NCI-H1436 (cell line): ENCODE measurements around the gene PEX13.
"Not testable (repeated sequence)": the region's sequence is repeated elsewhere in the genome, so short reads cannot be mapped to it uniquely, and the experiment has no call there.

Experiments
- DNase-seq: peaks from one replicate; lab custom pipeline; 2025; lab: John Stamatoyannopoulos, UW

Gene PEX13, protein sequence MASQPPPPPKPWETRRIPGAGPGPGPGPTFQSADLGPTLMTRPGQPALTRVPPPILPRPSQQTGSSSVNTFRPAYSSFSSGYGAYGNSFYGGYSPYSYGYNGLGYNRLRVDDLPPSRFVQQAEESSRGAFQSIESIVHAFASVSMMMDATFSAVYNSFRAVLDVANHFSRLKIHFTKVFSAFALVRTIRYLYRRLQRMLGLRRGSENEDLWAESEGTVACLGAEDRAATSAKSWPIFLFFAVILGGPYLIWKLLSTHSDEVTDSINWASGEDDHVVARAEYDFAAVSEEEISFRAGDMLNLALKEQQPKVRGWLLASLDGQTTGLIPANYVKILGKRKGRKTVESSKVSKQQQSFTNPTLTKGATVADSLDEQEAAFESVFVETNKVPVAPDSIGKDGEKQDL

DNA sequence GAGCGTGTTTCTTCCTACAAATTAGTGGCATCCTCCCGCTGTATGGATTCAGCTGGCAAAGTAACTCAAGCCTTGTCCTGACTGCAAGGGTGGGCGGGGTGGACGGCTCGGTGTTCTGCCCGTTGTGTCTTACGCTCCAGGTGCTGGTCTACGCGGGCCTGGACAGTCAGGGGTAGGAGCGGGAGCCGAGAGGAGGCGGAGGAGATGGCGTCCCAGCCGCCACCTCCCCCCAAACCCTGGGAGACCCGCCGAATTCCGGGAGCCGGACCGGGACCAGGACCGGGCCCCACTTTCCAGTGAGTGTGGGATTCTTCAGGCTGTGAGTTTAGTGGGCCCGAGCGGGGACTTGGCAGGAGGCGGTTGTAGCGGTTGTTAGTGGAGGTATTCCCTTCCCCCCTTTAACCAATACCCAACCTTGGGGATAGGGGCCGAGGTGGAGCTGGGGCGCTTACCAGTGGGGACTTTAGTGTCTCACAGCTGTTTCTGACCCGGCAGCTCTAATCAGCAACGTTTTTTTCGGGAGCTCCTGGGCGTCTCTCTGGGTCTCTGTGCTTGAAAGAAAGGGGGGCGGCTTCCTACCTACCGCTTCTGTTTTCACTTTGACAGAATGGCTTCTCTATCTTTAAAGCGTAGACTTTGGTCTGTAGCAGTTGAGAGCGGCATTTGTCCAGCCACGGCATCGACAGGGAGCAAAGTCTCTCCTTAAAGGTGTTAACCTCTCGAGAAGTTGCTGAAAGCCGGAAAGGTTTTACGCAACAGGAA lies at the start of gene PEX13, which contains the start of gene PUS10:
TSS of gene PEX13 (plus strand) at position 165 of the 762 bp plus-strand sequence. CDS start at position 205, 40 bp downstream.
TSS of gene PUS10 (minus strand) at position 700 of the 762 bp plus-strand sequence. CDS start 6,365 bp downstream, outside the sequence.
- peak; percentile 34 for DNase-seq

DNA sequence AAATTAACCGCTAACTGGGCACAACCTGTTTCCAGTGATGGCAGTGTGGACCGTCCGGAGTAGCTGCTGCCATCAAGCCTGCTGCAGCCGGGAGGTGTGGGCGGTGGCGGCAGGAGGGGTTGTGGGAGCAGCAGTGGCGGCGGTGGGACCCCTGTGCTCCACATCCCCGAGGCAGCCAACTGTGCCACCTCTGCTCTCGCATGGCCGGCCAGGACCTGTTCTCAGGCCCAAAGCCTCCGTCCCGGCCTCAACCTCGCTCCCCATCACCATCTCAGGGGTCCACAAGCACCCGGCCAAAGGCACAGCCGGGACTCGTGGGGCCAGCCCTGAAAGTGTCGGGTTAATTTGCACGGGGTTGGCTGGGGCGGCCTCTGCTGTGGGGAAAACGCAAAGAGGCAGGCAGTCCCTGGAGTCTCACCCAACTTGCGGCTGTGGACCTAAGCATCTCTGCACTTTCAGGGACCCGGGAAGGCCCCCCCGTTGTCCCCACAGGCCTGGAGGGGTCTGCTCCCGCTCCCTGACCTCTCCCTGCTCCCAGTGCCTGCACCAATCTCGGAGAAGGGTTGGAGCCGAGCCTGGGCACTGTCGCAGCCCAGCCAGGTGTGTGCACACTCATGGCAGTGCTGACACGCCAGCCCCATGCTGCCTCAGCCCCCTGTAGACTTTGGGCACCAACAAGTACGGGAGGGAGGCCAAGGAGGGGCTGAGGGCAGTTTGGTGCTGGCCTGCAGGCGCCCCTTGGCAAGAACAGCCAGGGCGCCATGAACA lies 44.4 kb upstream of the PEX13 start:
- no peak for DNase-seq

DNA sequence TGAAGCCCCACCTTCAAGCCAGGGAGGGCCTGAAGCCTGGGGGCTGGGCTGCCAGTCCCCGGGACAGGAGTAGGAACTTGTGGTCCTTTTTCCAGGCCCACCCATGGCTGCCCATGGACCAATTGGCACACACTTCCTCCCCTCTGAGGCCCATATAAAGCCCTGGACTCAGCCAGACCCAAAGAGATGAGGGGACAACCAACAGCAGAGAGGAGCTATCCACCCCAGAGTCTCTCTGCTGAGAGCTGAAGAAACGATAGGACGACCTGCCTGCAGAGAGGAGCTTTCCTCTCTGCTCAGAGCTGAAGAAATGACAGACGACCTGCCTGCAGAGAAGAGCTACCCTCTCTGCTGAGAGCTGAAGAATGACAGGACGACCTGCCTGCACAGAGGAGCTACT lies 43.8 kb upstream of the PEX13 start:
- DNase-seq = no peak

DNA sequence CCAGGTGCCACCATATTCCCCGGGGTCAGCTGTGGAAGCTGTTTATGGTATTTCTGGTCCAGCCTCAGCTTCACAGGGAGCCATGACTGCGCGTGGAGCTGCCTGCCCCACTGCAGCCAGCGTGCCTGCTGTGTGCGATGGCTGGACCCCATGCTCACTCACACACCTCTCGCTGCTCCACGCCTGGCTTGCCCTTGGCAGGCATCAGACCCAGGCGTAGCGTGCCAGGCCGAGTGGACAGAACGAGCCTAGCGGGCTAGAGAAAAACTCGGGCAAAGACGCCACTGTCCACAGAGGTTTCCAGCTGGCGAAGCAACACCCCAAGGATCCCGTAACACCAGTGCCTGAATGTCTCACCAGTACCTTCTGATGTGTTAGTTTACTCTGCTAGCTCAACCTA lies 42.9 kb upstream of the PEX13 start:
- no peak for DNase-seq

DNA sequence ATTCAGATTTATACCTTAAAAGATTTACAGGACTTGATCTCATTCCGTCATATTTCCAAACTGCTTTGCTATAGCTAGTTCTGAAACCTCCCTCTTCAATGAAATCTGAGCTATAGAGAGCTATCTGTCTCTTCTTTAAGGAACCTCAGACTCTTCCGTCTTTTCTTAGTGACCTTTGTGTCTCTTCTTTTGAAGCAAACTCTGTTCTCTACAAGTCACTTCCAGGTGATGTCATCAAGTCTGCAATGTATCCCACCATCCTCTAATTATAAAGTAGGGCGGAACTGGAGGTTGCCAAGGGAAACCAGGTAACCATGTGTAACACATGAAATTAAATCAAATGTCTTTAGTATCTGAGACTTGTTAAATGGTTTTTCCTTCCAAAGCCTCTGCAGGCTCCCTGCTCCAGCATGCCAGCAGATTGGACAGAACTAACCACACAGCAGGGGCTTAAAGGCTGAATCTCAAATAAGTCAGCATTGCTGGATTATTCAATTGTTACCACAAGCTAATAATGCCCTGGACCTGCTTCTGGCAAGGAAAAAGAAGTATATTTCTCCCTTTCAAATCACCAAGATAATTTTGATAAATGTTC lies 41.2 kb upstream of the PEX13 start:
- no peak for DNase-seq

DNA sequence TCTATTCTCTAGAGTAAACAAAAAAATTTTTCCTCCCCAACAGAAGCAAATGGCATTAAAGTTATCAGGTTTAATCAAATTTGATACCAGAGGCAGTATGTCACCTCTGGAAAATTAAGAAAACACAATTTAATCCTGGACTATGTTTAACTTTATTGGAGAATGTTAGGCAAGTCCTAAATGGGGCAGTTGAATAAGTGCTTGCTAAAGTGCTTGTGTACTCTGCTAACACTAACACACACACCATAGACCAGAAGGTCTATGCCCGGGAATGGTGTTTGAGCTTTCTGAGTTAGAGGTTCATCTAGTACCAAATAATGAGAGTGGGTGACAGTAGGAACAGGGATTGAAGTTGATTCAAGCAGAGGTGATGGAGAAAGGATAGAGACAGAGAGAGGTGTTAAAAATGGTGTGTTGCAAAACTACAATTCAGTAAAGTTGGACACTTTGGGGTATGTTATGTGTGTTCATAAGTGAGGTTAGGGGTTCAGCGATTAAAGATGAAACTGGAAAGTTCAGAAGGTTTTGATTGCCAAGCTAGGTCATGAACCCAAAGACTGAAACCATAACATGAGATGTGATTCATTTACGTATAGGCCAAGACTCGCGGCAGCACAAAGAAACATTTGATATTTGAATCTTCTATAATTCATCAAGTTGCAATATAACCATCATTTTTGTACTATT lies 40.5 kb upstream of the PEX13 start:
- no peak for DNase-seq

DNA sequence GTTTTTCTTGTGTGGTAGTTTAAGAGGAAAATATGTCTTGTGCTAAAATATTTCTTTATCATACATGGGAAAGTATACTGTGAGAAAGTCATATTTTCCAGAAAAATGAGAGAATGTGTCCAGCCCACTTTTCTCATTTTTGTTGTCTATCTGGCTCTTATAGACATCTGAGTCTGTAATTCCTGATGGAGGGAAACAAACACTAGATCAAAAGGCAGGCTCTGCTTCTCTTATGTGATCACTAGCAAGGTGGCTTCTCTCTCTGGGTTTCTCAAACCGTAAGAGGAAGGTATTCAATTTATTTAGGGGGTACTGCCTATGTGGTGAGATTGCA lies 40.0 kb upstream of the PEX13 start:
- DNase-seq = no peak

DNA sequence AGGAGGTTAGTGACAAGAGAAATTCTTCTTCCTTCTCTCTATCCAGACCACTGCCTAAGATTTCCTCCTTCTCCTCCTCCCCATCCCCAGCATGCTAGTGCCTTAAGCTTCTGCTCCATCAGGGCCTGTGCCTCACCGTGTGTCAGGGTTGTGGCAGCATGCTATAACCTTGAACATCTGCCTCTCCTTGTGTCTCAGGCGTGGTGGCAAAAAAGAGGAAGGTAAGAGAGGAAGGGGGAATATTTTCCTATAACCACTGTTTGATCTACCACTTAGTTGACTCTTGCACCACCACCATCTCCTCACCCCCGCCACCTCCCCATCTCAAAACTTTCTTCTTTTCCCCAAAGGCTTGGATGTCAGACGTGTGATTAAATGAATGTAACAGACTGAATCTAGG lies 38.3 kb upstream of the PEX13 start:
- DNase-seq = no peak

DNA sequence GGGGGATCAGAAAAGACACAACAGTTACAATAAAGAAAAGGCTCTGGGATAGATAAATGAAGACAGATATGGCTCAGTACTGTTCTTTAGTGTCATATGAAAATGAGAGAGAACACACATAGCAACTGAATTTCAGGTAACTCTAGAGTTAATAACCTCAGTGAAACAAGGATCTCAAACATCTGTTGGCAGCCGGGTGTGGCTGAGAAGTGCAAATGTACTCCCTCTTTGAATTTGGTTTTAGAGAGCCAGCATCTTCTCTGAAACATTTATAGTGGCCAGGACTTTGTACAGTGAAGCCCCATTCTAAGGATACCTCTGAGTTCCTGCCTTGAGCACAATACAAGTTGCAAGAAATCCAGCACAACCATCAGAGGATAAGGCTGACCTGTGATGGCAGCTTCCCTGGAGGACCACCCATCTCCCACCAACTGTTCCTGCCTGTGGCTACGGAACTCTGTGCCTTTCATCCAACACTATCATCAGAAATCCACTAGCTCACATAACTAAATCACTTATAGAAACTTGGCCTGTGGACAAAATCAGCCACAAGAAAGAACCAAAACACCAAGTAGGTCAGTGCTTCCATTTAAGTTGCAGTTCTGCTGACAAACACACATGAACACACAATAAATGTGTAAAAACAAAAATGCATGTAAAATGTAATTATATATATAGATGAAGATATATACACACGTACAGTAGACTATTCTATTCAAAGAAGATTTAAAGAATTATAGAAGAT lies 37.3 kb upstream of the PEX13 start:
- DNase-seq = no peak

DNA sequence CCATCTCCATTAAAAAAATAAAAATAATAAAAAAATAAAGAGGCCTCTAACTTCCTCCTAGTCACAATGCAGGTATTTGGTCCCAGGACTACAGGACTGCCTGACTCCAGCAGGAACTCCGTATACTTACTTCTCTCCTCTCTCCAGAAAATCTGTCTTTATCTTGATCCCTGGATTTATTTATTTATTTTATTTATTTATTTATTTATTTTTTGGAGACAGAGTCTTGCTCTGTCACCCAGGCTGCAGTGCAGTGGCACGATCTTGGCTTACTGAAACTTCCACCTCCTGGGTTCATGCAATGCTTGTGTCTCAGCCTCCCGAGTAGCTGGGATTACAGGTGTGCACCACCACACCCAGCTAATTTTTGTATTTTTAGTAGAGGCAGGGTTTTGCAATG lies 35.5 kb upstream of the PEX13 start:
- DNase-seq = not testable (repeated sequence)

DNA sequence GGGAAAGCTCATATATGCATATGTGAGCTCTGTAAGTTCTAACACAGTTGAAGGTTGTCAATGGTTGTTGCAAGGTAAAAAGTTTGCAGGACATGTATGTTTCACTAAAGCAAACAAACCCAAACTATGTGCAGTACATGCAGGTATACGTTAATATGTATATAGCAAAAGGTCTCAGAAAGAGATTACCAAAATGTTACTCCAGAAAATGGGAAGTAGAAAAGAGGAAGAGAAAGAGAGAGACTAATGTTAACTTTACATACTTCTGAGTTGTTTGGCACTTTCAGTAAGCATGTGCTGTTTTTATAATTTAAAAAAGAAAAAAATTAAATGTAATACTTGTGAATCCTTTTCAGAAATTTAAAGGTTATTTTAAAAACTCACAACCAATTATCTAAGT lies 32.8 kb upstream of the PEX13 start:
- DNase-seq = no peak

DNA sequence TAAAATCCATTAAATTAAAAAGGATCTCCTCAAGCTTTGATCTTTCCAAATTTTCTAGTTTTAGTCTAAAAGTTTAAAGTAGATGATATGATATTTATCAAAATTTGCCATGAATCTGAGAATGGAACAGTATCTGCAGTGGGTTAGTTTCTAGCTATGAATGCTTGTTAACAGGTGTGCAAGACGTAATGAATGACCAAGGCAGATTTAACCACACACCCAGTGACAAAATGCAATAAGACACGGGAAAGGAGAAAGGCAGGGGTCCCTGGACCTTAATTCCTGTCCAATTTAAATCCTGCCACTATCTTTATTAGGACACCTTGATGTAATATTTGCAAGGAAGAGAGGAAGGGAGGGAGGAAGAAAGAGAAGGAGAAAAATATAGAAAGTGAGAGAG lies 30.5 kb upstream of the PEX13 start:
- no peak for DNase-seq

DNA sequence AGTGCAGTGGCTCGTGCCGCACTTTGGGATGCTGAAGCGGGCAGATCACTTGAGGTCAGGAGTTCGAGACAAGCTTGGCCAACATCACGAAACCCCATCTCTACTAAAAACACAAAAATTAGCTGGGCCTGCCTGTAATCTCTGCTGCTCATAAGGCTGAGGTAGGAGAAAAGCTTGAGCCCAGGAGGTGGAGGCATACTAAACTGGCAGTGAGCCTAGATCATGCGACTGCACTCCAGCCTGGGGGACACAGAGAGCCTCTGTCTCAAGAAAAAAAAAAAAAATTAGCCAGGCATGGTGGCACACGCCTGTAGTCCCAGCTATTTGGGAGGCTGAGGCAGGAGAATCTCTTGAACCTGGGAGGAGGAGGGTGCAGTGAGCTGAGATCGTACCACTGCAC lies 29.9 kb upstream of the PEX13 start:
- not testable (repeated sequence) for DNase-seq

DNA sequence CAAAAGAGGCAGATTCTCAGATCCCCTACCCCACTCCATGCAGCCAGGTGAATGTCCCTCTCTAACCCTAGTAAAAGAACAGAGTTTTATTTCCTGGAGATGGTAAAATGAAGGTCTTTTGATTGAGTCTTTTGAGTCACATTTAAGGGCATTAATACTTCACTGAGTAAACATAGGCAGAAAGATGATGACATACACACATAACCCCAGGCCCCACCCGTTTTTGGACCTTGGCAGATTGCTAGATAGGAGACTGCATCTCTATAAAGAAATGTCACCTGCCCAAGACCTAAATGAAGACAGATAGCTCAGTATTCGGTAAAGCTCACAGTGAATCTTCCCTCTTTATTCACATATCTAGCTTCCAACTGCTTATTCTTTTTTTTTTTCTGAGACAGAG lies 28.3 kb upstream of the PEX13 start:
- no peak for DNase-seq

DNA sequence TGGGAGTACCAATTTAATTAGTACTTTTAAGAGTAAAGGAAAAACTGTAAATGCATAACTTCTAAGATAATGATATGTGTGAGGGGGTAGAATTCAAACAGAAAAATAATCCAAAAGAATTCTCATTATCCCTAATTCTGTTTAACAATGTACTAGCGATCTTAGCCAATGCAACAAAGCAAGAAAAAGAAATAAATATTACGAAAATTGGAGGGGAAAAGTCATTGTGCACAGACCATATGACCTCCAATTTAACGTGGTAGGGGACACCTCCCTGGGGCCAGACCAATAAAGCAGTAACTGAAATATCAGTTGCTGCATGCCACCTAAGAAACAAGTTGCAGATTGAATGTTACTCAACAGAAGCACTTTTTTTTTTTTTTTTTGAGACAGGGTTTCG lies 25.9 kb upstream of the PEX13 start:
- no peak for DNase-seq

DNA sequence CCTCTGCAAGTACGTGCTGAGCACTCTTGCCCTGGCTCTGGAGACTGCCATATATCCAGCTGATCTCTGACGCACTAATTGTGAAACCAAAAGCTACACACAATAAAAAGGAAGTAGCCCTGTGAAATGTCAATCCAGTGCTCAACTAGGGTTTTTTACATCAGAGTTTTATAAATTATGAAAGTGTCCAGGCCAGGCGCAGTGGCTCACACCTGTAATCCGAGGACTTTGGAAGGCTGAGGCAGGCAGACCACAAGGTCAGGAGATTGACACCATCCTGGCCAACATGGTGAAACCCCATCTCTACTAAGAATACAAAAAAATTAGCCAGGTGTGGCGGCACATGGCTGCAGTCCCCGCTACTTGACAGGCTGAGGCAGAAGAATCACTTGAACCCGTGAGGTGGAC lies 24.5 kb upstream of the PEX13 start:
- no peak for DNase-seq

DNA sequence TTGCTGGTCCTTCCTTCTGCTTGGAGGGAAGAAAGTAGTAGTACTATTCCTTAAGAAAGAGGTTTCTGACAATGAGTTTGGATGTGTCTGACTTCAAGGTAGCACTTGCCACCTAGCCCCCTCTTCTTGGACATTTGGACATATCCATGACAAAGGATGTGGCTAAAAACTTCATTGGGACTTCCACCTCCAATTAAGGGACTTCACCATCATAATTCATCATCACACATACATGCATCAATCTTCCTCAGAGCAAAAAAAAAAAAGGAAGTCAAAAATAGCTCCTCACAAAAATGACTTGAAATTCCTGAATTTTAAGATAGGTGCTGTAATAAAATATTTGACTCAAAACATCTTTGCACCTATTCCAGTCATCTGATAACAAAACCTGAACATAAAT lies 23.4 kb upstream of the PEX13 start:
- DNase-seq = no peak

DNA sequence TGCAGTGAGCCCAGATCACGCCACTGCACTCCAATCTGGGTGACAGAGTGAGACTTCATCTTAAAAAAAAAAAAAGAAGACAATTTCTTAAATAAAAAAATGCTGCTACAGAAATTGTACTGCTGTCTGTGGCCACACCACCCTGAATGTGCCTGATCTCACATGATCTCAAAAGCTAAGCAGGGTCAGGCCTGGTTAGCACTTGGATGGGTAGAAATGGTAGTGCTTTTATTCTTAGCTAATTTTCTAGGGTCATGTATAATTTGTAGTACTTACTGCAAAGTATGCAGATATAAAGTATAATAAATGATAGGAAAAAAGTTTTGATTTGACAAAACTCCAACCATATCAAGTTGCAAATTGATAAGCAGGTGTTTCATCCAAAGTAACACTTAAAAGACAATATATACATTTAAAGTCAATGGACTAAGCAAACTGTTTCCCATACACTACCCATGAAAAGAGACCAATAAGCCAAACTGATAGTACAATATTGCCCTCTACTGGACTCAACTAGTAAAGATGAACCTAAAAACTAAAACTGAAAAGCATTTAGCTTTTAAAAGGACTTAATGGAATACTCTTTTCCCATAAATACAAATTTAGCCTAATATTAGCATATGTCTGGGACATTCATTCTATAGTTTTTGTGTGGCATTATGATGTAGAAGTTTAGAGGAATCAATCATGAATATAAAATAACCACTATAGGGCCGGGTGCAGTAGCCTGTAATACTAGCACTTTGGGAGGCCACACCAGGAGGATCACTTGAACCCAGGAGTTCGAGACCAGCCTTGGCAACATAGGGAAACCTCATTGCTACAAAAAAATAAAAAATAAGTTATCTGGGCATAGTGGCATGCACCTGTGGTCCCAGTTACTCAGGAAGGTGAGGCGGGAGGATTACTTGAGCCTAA lies 18.6 kb upstream of the PEX13 start:
- peak; percentile 41 for DNase-seq

DNA sequence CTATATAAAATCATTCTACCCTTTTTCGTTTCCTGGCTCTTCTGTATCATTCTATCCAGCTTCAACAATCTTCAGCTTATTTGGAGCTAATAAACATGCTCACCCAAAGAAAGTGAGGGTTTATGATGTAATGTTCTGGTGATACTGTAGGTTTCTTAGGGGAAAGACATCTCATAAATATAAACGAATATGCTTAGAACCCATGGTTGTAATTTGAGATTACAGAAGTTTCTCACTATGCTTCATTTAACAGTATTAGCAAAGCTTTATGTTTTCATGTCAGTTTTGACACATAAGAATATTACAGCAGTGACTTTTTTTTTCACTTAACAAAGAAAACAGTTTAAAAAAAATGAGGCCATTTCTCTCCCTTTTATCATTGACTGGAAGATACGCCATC lies 11.8 kb upstream of the PEX13 start:
- no peak for DNase-seq
